MM.1S (cell line): ENCODE results near the gene ADCY4.

Experiments
- DNase-seq: peaks from one replicate; pipeline ENCODE4 v3.0.0-alpha.2; 2015
- H2AFZ ChIP-seq: fragments of 300-600 bp; sonication (generic); 2 replicates; pipeline ENCODE4 v1.6.0; 2016; ENCODE audit warnings: antibody characterized with exemption, low read length
- H3F3A ChIP-seq: fragments of 300-600 bp; sonication (generic); 2 replicates; pipeline ENCODE4 v1.6.1; 2016; ENCODE audit warnings: mild to moderate bottlenecking, antibody characterized with exemption, low read length, moderate library complexity, mixed read lengths; ENCODE audit not compliant: insufficient read depth
- H3K27ac ChIP-seq: fragments of 300-600 bp; sonication (generic); 2 replicates; pipeline ENCODE4 v1.5.1; 2016; ENCODE audit warnings: mild to moderate bottlenecking, low read length
- H3K27me3 ChIP-seq: fragments of 300-600 bp; sonication (generic); replicated peaks from 2 replicates; pipeline ENCODE4 v1.6.0; 2016; ENCODE audit warnings: low read length; ENCODE audit not compliant: insufficient read depth
- H3K36me3 ChIP-seq: fragments of 300-600 bp; sonication (generic); replicated peaks from 2 replicates; pipeline ENCODE4 v1.6.1; 2016; ENCODE audit warnings: mild to moderate bottlenecking, low read length, mixed read lengths; ENCODE audit not compliant: insufficient read depth
- H3K4me1 ChIP-seq: fragments of 300-600 bp; sonication (generic); 2 replicates; pipeline ENCODE4 v1.6.1; 2016; ENCODE audit warnings: low read length, mixed read lengths
- H3K4me2 ChIP-seq: fragments of 300-600 bp; sonication (generic); 2 replicates; pipeline ENCODE4 v1.6.0; 2016; ENCODE audit warnings: low read depth, low read length
- H3K4me3 ChIP-seq: fragments of 300-600 bp; sonication (generic); 2 replicates; pipeline ENCODE4 v1.5.1; 2016; ENCODE audit warnings: low read length, mixed read lengths
- H3K79me2 ChIP-seq: fragments of 300-600 bp; sonication (generic); 2 replicates; pipeline ENCODE4 v1.6.1; 2016; ENCODE audit warnings: mixed run types, low read length, mixed read lengths
- H3K9ac ChIP-seq: fragments of 300-600 bp; sonication (generic); 2 replicates; pipeline ENCODE4 v1.6.1; 2016; ENCODE audit warnings: low read length, mixed read lengths
- H3K9me2 ChIP-seq: fragments of 300-600 bp; sonication (generic); replicated peaks from 2 replicates; pipeline ENCODE4 v1.6.1; 2016; ENCODE audit warnings: mild to moderate bottlenecking, low read length, mixed read lengths; ENCODE audit not compliant: insufficient read depth
- H3K9me3 ChIP-seq: fragments of 300-600 bp; sonication (generic); replicated peaks from 2 replicates; pipeline ENCODE4 v1.6.1; 2016; ENCODE audit warnings: mild to moderate bottlenecking, low read length, mixed read lengths; ENCODE audit not compliant: insufficient read depth
- H4K20me1 ChIP-seq: fragments of 300-600 bp; sonication (generic); 2 replicates; pipeline ENCODE4 v1.6.1; 2016; ENCODE audit warnings: mild to moderate bottlenecking, low read length, moderate library complexity, mixed read lengths; ENCODE audit not compliant: insufficient read depth
- CTCF ChIP-seq: fragments of 300-600 bp; sonication (generic); IDR thresholded peaks from 2 replicates; pipeline ENCODE4 v1.5.1; 2016; ENCODE audit warnings: antibody characterized with exemption, low read length, mixed read lengths
- EZH2 ChIP-seq: fragments of 300-600 bp; sonication (generic); optimal IDR thresholded peaks from 2 replicates; pipeline ENCODE3; 2017; ENCODE audit warnings: low read depth, mild to moderate bottlenecking, antibody characterized with exemption, low read length, mixed read lengths
- EZH2phosphoT487 ChIP-seq: fragments of 300-600 bp; sonication (generic); IDR thresholded peaks from 2 replicates; pipeline ENCODE4 v1.6.1; 2018; ENCODE audit warnings: antibody characterized with exemption, low read length

ADCY4 gene

GRCh38 chr14:24269910-24270536 lies 64.8 kb downstream of the ADCY4 start:
- Histone ChIP-seq H3K9ac (no peak overlapping the region), H3K4me1 (peaks cover 19% of the 10 kb centered on the region), H3F3A (0 out of 2 replicates have a peak, but pooled peaks cover 6% of the 10 kb centered on the region), H4K20me1 (no peaks in the 10 kb centered on the region), H3K79me2 (0 out of 2 replicates have a peak, but pooled peaks cover 5% of the 10 kb centered on the region), H3K27me3 (no peaks in the 10 kb centered on the region), H3K36me3 (no peaks in the 10 kb centered on the region), H2AFZ (no peak overlapping the region), H3K9me3 (no peaks in the 10 kb centered on the region), H3K9me2 (no peaks in the 10 kb centered on the region), H3K4me3 (no peak overlapping the region), H3K27ac (no peak overlapping the region), H3K4me2 (peak overlapping the region; percentile 92; the same call in 1 of the 2 replicates)
- TF ChIP-seq CTCF (no peak), EZH2phosphoT487 (no peak), EZH2 (no peak)
- no peak for DNase-seq

- no peaks in the 10 kb centered on the region for H3K36me3 ChIP-seq
- no peak for DNase-seq
- H2AFZ ChIP-seq = no peak overlapping the region
- H3K4me2 ChIP-seq = no peak overlapping the region
- peaks cover 19% of the 10 kb centered on the region for H3K4me1 ChIP-seq
- H3K4me3 ChIP-seq = no peak overlapping the region
- no peaks in the 10 kb centered on the region for H3K9me3 ChIP-seq
- H3K27me3 ChIP-seq = no peaks in the 10 kb centered on the region
- H4K20me1 ChIP-seq = no peaks in the 10 kb centered on the region
- H3K9ac ChIP-seq = no peak overlapping the region
- TF ChIP-seq EZH2 (no peak), EZH2phosphoT487 (no peak), CTCF (no peak)
- H3K79me2 ChIP-seq = 0 out of 2 replicates have a peak, but pooled peaks cover 5% of the 10 kb centered on the region
- H3K27ac ChIP-seq = no peak overlapping the region
- H3F3A ChIP-seq = 0 out of 2 replicates have a peak, but pooled peaks cover 6% of the 10 kb centered on the region
- no peaks in the 10 kb centered on the region for H3K9me2 ChIP-seq
These were observed 65.5 kb downstream of the ADCY4 start for GRCh38 chr14:24269368-24269767.
